Ureter (tissue), 1 donor: ENCODE results near the gene LRRC8D. TPM values are rescaled to one million over a fixed set of nuclear protein-coding genes. Genes with fewer than 3 reads are reported as not detected.

ENCODE experiments used
- DNase-seq: peaks from one replicate; pipeline ENCODE4 v3.0.0-alpha.2; 2020; ENCODE audit warnings: low spot score
- total RNA-seq: library from RNA; stranded (reverse); gene quantifications from one replicate; pipeline ENCODE4 v1.2.4, GENCODE V29; 2023
- donor health status: DM: yes; HTN: yes; CAD: no.

Gene LRRC8D
- total RNA-seq, 1 donor from 2014 or later, result 17.8 TPM

DNA sequence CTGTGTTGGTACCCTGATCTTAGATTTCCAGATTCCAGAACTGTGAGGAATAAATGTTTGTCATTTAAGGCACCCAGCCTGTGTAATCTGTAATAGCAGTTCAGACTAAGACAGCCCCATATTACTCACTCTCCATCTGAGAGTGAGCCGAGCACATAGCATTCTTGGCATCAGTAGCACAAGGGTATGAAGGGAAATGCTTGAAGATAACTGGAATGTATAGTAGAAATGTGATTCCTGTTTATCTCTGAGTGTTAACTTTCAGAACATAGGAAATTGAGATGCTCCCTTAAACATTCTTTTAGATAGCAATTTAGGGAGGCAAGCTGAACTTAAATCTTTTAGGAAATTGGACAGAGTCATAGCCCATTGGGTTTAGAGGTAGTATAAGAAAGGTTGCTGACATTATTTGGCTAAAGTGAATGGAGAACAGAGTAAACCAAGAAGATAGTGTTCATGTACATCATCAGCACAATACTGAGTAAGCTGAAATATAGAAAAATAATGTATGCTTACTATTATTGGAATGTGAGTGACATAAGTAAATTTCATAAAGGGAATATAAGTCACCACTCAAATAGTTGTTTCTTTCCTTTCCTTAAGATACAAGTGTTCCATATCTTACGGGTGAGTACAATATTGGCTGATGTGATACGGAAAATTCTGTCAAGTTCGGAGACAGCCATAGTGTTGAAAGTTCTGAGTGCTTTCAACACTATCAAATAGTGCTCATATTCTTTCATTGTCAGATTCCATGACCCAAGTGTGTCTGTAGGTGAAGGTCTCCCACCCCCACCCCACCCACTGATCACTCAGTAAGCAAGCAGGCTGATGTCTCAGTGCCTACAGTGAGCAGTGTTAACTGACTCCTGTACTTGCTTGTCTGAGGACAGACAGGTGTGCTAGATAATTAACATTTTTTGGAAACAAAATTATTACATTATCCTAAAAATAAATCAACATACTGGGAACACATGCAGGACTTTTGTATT, 73.7 kb downstream of the LRRC8D start:
- DNase-seq, result no peak

DNA sequence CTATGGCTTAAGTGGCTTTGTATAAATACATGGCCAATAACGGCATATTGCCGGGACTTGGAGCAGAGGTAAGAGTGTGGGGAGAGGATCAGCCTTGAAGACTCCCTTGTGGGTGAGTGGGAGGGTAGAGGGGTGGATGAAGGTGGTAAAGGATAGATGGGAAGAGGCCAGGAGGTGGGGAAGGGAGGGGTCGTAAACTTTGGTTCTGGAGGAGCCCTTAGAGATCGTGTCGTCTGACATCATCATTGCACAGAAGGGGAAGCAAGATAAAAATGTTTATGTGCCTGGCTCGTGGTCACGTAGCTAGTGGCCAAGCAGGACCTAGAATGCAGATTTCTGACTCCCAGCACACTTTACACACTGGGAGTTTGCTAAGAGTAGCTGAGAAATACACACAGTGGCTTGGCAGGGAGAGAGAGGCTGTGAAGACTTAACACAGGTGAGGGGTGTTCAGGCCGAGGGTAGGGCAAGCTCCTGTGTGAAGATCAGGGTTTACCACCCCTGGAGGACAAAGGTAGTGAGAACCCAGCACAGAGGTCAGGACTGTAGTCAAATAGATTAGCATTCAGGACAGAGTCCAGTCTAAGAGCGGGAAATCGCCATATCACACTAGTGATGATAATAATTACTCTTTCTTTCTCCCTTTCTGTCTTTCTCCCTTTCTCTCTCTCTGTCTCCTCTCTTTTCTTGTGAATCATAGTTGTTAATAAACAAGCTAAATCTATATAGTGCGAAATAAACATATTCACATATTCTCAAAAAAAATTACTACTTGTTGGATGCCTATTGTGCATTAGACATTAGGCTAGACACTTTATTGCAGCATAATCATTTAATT, 75.5 kb downstream of the LRRC8D start:
- no peak for DNase-seq

DNA sequence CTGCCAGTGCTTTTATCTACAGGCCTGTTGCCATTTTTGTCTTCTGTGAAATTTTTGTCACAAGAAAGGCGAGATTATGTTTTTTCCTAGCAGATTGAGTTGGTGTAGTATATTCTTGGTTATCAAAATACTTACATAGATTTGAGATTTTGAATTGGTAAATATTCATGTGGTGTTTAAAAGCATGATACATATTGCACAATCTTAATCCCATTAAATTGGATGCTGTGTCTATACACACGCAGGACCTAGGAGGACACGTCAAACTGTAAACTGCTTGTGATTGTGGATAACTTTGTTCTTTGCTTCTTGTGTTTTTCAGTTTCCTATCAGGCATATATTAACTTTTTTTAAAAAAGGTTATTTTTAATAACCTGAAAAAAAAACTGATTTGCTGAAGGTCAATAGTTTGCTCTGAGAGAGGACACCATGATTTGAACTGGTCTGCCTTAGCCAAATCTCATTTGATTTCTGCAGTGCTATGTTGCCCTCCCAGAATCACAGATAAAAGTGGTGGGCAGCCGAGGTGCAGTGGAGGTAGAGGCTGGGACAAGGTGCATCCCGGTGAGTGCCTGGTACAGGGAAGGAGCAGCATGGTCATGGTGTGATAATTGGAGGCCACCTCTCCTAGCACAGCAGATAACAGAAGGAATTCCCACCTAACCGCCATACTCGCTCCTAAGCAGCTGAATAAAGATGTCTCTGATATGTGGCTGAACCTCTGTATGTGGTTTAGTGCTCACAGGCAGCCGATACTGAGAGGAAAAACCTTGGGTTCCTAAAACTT, 76.7 kb downstream of the LRRC8D start:
- no peak for DNase-seq

DNA sequence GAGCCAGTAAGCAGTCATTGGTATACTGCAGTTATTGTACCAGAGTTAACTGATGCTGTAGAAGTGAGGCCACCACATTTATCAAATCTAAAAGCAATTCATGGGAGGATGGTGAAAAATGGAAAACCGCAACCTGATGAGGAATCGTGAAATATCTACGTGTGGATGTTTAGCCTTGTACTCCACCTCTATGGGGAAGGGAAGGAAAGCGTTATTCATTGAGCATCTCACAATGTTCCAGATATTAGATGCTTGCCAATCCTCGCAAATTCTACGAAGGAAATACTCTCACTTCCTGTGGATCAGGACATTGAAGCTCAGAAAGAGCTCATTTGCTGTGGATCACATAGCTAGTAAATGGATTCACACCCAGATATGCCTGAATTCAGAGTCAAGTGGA, 77.3 kb downstream of the LRRC8D start:
- DNase-seq, result no peak

DNA sequence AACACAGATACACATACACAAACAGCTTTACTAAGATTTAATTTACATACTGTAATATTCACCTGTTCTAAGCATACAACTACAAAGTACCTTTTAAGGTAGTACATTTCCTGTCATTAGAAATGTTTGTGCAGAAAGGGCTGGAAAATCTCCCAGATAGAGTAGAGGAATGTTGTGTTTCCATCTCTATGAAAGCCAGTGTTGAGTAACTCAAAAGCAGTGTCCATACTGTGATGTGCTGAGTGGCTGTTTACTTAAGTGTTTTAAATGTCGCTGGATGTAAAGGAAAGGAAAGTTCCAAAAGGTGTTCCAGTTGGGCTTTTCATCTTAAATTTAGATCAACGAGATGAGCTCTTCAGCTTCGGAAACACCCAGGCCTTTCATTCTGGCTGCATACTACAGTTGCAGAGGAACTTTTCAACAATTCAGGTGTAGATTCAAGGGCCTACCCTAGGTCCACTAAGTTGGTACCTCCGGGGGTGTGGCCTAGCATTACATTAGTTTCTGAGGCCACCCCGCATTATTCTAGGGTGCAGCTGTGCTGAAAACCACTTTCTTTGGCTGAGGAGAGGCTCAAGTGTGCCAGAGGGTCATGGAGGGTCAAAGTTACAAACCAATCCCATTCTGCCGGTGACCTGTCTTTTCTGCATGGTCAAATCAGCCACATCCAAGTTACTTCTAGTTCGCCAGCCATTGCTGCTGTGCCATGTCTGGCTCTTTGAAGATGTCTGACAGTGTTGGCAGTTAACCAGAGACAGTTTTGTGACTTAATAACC, 78.1 kb downstream of the LRRC8D start:
- DNase-seq, result no peak

DNA sequence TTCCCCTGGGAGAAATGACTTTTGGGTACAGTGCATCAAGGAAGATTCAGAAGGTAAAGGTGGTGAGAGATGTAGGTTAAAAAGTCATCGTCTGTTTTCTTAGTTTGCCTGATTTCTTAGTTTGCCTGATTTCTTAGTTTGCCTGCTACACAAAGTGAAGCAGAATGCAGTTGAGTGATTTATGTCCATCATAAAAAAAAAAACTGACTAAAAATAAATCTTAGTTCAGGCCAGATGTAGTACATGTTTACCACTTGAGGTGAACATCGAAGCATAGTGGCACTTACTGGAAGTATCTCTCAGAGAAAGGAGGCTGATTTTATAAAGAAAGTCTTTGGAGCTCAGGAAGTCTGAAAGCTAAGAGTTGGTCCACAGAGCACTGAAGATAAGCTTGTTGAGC, 79.5 kb downstream of the LRRC8D start:
- DNase-seq, result no peak

DNA sequence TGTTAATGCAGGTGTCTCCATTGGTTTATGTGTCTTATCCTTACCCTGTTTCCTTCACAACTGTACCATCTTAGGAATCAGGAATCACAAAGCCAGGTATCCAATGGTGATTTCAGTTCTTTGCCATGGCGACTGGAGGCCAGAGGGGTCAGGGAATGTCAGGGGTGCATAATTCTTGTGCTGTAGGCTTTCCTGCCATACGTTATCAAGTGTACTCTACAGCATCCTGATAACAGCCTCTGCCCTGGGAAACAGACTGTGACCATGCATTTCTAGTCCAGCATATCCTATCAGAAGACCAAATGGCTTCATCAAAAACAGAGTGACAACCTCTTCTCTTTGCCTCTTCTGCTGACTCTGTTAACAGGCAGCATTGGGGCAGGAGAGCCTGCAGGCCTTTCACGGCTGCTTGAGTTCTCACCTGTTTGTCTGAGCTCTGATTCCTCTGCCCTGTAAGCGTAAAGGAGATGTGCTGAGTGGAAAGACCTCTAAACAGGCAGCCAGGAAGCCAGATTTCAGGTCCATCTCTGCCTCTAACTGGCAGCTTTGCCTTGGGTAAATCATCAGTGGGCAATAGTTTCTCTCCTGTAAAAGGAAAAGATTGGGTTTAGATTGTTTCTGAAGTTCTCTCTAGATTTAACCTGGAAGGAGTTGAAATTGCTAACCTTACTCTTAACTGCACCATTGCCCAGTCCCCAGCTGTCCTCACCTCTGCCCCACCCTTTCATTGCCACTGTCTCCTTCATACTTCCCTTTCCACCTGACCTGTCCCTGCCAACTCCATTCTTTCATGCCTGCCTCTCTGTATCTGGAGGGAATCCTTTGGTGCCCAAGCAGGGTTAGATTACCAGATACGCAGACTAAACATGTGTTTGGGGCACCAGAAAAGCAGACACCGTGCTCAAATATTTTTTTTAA, 80.2 kb downstream of the LRRC8D start:
- no peak for DNase-seq

DNA sequence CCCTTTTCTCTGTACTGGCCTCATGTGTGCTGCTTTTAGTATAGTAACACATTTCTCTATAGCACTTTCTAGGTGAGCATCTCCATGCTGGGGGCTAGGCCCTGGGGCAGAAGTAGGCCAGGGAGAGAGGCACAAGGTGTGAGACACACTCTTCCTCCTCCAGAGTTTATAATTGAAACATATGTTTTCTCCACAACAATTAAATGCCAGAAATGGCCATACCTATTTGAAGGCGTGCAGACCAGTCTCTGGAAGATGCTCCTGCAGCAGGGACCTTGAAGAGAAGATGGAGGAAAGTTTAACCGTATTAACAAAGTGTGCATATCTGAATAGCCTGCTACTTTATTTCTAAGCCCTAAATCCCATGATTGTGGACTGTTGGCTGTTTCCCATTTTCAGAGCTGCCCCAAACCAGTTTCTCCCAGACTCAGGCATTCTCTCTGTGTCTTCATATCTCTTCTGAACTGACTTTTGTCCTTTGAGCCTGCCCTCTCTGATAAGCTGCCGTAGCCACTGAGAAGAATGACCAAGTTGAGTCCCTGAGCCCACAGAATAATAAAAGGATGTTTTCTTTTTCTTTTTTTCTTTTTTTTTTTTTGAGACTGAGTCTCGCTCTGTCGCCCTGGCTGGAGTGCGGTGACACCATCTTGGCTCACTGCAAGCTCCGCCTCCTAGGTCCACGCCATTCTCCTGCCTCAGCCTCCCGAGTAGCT, 81.3 kb downstream of the LRRC8D start:
- DNase-seq, result no peak

DNA sequence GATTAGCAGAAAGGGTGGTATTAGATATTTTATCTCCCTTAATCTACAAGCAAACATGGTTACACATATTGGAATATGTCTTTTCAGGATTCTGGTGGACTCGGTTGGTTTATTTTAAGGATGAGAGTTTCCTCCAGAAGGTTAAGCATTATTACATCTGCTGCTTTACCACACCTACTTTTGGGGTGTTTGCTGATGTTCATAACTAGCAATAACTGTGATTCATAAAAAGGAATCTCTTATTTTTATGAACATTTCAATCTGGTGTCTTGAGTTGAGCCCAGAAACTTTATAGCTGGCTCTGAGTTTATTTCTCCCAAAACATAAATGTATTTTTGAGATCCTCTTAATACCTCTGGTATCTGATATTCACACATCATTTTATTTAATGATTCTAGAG, 82.7 kb downstream of the LRRC8D start:
- no peak for DNase-seq

DNA sequence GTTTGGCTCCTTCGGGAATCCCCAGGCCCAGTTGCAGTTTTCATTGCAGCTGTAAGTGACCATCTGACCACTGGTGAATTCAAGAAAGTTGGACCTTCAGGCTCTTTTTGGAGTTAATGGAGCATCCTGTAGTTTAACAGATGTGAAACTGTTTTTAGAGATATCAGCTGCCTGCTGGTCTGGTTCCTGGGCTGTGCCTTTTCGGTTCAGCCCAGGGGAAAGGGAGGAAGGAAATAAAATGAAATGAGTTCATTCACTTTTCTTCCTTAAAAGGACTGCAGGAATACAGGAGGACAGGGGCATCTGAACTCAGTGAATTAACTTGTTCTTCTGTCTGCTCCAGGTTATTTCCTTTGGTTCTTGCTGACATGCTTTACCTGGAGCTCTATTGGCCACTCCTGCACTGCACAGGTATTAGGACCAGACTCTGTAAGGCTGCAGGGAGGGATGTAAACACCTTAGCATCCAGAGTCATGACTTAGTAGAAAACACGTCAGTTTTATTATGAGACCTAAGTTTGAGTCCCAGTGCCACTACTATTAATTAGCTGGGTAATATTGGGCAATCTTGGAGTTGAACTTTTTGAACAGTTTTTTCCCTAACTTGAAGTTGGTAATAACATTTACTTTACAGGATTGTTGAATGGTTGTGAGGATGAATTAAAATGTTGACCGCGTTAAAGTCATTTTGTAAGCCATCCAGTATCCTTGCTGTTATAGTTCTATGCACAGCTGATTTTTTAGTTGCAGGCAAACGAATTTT, 83.6 kb downstream of the LRRC8D start:
- DNase-seq, result no peak

DNA sequence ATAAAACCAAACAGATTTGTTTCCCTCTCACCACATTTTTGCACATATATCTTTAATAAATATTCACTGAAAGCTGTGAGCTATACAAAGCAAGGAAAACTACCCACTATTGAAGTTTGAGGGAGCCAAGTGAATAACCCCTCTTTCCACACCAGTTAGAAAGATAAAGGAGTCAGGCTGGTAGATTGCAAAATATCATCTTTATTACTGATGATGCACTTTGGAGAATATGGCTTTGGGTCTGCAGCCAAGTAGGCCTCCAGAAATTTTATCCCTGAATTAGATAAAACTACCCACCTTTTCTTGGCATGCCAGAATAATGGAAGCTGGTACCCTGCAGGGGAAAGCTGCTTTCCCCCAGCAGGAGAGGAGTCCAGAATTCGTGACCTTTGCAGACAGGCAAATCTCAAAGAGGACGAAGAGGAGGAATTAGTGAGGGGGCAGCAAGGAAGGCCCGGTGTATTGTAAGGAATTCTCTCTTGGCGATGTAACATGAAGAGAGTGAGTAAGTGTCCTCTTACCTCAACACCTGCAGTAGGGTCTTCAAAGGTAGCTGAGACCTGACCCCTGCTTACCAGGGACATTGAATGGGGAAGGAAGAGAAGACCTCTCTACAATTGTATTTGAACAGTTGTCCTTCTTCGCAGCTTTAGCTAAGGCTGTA, 84.7 kb downstream of the LRRC8D start:
- no peak for DNase-seq

DNA sequence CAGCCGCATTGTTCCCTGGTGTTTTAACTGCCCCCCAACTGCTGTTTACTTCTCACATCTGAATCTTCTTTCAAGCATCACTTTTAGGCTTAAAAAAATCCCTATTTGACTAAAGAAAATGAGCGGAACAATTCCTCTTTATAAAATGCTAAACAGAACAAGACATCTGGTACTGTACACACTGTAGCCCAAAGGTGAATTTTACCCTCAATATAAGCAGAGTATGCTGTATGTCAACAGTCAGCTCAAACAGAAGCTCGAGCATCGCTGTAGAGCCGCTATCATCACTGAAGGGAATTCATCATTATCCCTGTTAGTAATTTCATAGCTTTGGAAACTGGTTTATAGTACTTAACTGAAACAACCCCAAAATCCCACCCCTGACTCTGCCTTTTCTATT, 85.3 kb downstream of the LRRC8D start:
- no peak for DNase-seq

DNA sequence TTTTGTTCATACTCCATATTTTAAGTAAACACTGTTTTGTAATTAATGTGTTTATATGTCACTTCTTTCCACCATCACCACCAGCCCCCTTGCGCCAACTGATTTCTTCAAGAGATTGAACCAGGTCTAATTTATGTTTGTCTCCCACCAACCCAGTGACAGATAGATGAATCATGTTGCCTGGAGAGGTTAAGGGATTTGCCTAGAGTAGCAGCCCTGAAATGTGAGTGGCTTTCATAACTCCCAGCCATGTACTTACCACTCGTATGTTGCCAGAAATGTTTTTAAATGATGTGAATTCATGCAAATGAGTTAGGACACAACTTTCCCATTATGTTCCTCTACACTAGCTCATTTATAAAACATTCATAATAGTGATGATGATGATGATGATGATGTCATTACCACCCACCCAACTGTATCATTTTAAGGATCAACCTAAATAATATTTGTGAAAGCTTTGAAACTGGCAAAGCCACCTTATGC, 86.9 kb downstream of the LRRC8D start:
- DNase-seq, result no peak

DNA sequence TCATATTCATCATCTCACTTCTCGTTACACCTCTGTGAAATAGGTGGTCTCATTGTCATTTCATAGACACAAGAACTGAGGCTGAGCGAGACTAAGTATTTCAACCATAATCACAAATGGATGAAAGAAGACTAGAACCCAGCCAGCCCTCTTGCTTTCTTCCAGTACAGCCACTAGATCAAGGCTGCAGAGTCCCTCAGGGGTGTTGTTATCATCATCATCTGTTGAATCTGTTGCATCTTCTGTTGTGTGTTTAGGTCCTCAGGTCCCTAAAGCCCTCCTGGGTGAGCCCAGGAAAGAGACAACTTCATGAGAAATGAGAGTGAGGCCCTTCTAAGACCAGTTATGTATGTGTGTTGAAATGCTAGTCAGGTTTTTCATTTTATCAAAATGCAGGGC, 87.4 kb downstream of the LRRC8D start:
- no peak for DNase-seq

DNA sequence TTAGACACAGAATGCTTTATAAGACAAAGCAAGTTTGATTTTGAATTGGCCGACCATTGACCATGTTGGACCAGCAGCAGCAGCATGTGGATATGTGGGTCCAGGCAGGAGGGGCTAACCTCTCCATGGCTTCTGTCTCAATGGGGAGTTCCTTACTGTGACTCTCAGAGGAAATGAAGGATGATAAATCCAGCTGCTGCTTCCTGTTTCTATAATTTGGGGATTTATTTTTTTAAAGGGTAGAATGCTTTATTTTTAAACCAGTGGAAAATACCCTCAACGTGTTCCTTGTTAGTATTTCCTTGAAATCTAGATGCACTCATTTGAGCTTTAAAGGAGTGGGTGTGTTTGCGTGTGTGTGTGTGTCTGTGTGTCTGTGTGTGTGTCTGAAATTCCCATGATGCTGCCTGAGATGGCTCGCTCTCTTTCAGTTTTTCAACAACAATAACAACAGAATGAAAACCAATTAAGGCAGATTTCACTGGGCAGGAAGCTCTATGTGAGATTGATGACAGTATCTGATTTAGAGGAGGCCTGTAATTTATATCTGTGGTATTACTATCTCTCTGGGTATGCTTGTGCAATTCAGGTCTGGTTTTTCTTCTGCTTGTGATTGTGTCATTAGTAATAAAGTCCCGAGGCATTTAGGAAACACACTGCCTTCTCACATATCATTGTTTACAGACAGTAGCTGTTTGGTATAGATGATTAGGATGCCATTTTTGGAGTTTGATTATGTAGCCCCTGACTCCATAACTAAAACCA, 88.0 kb downstream of the LRRC8D start:
- DNase-seq, result no peak

DNA sequence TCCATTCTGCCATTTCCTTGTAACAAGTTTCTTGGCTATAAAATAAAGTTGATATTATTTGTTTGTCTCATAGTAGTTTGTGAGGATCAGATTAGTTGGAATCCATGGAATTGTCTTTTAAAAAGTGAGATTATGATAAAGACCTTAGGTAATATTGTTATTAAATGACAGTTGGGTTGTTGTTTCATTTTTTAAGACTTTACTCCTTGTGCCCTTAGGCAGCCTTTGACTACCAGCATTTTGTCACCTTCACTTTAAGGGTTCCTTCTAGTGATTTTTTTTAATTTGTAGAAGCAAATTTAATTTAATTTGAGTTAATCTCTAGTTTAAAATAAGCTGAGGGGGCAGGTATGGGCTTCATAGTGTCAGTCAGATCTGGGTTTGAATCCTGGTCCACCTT, 89.4 kb downstream of the LRRC8D start:
- no peak for DNase-seq

DNA sequence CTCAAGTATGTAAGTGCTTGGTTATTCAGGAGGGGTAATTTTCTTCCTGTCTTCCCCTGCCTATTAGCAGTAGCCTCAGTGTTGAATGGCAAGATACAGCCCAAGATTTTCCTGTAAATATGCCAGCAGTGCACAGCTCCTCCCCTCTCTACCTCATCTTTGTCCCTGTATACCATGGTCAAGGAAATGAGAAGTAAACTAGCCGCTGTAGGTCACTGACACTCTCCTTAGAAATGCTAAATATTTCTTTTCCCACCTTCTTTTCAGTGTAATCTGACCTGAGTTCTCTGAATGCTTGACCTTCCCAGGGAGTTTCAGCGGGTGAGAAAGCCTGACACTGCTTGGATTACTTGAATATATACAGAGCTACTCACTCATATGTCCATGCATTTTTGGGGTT, 89.9 kb downstream of the LRRC8D start:
- no peak for DNase-seq
